Measurements from ENCODE around the gene AP1G2. TPM values are rescaled to one million over a fixed set of nuclear protein-coding genes. Genes with fewer than 3 reads are reported as not detected.

Gene AP1G2
- total and polyA plus RNA-seq, 2 of the 13 experiments (the other 11 are each of a cell fraction or from before 2014, with no cell fraction given): 96.9 to 611 TPM

DNA sequence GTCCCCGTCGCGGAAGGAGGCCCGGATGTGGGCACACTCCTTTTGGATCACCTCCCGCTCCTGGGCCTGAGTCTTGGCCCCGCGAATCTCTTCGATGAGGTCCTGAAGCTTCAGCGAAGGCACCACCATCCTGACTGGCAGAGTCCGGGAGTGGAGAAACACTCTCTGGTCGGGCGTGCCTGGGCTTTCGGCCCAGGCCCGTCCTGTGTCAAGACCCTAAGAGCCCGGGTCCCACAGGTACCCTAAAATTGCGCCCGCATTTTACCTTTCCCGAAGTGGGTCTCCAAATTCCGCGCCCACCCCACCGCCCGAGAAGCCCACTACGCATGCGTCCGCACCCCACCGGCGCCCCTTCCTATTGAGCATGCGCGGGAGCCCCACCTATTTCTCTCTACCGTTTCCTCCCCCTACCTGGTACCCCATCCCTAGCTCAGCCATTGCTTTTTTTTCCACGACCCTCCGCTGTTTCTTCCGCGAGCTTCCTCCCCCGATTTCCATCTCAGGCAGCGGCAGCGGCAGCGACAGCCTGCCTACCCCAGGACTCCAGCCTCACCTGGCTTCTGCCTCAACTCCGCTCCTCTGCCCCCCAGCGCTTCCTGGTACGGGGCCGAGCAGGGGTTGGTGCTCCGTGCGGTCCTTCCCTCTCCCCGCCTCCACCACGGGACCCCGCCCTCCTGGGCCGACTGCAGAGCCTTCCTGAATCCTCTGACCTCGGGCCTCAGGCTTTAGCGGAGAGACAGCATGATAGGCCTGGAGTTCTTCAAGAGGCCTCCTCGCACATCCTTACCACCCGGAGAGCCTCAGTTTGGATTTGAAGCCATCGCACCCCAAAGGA lies at the start of gene AP1G2 (continued):
- TF ChIP-seq ZNF782 (CRISPR knock-in tag; IDR thresholded peaks at IDR 0.05; ENCODE audit: borderline replicate concordance): peak; percentile 89; the same call in 1 of the 2 replicates
- TF ChIP-seq ZNF816 (CRISPR knock-in tag; IDR thresholded peaks at IDR 0.05; ENCODE audit: borderline replicate concordance): no peak
- TF ChIP-seq CSRNP1 (CRISPR knock-in tag; IDR thresholded peaks at IDR 0.05): peak; percentile 56
- no peak; the same call in 1 of the 2 replicates for TF ChIP-seq NFRKB (IDR thresholded peaks at IDR 0.05)
- peak; percentile 92 for TF ChIP-seq ZNF563 (CRISPR knock-in tag; IDR thresholded peaks at IDR 0.05)
- TF ChIP-seq ZNF138 (CRISPR knock-in tag; IDR thresholded peaks at IDR 0.05; ENCODE audit: low read depth): 0 out of 2 replicates have a peak, but pooled peaks have one; percentile 80
- no peak for TF ChIP-seq PAF1 (CRISPR knock-in tag; IDR thresholded peaks at IDR 0.05)
- TF ChIP-seq REXO4 (CRISPR knock-in tag; IDR thresholded peaks at IDR 0.05; ENCODE audit: borderline replicate concordance): no peak
- TF ChIP-seq ETV6 (CRISPR knock-in tag; conservative IDR thresholded peaks at IDR 0.05): peak; percentile 87
- no peak for TF ChIP-seq ZNF33A (CRISPR knock-in tag; IDR thresholded peaks at IDR 0.05; ENCODE audit: borderline replicate concordance)
- TF ChIP-seq MYPOP (CRISPR knock-in tag; IDR thresholded peaks at IDR 0.05): no peak
- no peak; the same call in none of the 2 replicates for TF ChIP-seq ZNF251 (CRISPR knock-in tag; IDR thresholded peaks at IDR 0.05)
- TF ChIP-seq ZNF350 (CRISPR knock-in tag; IDR thresholded peaks at IDR 0.05; ENCODE audit: borderline replicate concordance, low read depth): peak; percentile 96; the same call in 1 of the 2 replicates
- no peak for TF ChIP-seq MNT (IDR thresholded peaks at IDR 0.05)
- TF ChIP-seq U2AF1 (optimal IDR thresholded peaks at IDR 0.05; ENCODE audit: low read depth, low read length): peak; percentile 94
- peak; percentile 86 for TF ChIP-seq ZMYM3 (CRISPR knock-in tag; IDR thresholded peaks at IDR 0.05)
- TF ChIP-seq HNRNPK (IDR thresholded peaks at IDR 0.05; ENCODE audit: low read depth, low read length, poor library complexity, severe bottlenecking): no peak
- TF ChIP-seq SRSF1 (optimal IDR thresholded peaks at IDR 0.05; ENCODE audit: low read depth, low read length): peak; percentile 99
- TF ChIP-seq ZNF446 (CRISPR knock-in tag; IDR thresholded peaks at IDR 0.05): peak; percentile 92; the same call in 1 of the 2 replicates
- TF ChIP-seq RFXAP (CRISPR knock-in tag; IDR thresholded peaks at IDR 0.05; ENCODE audit: borderline replicate concordance): no peak; the same call in 1 of the 2 replicates
- no peak for TF ChIP-seq TRIM24 (CRISPR knock-in tag; IDR thresholded peaks at IDR 0.05)
- no peak for TF ChIP-seq TRIM22 (IDR thresholded peaks at IDR 0.05)
- TF ChIP-seq, protein P1, sequence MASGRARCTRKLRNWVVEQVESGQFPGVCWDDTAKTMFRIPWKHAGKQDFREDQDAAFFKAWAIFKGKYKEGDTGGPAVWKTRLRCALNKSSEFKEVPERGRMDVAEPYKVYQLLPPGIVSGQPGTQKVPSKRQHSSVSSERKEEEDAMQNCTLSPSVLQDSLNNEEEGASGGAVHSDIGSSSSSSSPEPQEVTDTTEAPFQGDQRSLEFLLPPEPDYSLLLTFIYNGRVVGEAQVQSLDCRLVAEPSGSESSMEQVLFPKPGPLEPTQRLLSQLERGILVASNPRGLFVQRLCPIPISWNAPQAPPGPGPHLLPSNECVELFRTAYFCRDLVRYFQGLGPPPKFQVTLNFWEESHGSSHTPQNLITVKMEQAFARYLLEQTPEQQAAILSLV (CRISPR knock-in tag; IDR thresholded peaks at IDR 0.05; ENCODE audit: borderline replicate concordance): no peak
